ENCODE measurements around the gene KRT82.

The KRT82 gene

DNA sequence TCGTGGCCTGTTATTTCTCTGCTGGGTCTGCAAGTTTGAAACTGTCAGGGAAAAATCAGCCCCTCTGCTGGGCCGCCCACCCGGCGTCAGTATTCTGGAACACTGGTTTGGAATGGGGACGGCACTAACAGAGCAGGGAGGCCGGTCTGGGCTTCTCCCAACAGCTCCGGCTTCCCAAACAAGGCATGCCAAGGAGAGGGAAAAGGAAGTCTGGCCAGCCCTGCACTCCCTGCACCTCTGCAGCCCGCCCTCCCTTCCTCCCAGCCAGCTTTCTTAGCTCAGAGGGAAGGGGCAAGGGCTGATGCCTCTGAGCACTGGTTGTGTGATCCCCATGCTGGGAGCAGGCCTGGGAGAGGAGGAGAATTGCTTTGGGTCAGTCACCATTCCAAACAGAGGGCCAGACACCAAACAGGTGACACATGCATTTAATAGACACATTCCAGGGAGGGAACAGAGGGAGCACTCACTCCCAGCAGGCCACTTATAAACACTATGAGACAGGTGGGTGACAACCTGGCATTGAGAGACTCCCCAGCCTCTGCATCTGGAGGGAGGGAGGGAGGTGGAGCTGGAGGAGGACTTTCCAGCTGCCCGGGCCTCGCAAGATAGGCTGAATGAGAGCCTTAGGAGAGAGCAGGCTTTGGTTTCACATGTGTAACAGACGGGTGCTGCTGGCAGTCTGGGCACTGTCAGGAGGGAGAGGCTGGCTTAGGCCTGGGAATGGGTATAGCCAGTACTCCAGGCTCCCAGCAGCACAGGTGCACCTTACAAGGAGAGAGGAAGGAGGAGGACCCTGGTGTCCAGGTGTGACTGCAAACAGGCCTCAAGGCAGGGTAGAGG is 17.7 kb upstream of the KRT82 start:
- no peak overlapping the region for H3K27ac ChIP-seq
- no peak for TF ChIP-seq CTCF (IDR thresholded peaks at IDR 0.05)
- no peak for TF ChIP-seq ZFX (IDR thresholded peaks at IDR 0.05; ENCODE audit: borderline replicate concordance)

DNA sequence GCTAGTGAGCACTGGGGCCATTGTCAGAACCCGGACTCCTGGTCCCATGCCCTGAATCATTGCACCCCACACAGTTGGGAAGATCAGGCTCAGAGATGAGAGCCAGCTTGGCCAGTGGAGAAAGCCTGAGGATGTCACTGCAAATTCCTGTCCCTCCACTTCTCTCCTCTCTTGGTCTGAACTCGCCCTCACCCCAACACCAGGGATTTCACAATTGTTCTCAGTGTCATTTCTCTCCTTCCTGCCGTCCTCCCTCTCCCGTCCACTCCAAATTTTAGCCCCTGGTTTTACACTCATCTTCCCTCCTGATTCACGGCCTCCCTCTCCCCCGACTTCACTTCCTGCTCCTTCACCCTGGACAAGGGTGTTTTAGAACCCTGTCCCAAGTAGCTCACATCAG is 16.9 kb upstream of the KRT82 start:
- TF ChIP-seq CTCF (IDR thresholded peaks at IDR 0.05) (no peak), ZFX (IDR thresholded peaks at IDR 0.05; ENCODE audit: borderline replicate concordance) (no peak)
- H3K27ac ChIP-seq, result no peak overlapping the region

- no peak for TF ChIP-seq ZFX (IDR thresholded peaks at IDR 0.05; ENCODE audit: borderline replicate concordance)
- no peak for TF ChIP-seq CTCF (IDR thresholded peaks at IDR 0.05)
These were observed 13.5 kb upstream of the KRT82 start for GRCh38 chr12:52419656-52420055.

DNA sequence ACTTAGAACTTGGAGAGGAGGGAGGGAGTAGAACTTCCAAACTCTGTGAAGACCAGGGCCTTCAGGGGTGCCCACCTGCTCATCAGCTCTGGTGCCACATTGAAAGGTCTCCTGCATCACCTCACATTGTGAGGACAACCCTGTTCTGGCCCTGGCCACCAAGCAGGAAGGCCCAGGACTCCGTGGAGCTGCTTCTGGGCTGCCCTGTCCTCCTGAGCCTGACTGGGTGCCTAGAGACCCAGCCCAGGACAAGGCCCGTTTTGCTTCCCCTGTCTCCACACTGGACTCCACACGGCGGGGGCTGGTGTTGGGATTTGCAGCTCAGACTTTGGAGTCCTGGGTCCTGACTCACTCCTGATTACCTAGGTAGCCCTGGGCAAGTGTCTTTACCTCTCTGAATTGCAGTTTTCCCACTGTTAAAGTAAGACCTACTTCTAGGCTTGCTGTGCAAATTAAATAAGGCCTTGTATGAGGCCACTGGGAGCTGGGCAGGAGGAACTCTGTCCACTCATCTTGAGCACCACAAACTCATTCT is 12.5 kb upstream of the KRT82 start:
- H3K27ac ChIP-seq, result no peak overlapping the region
- TF ChIP-seq ZFX (IDR thresholded peaks at IDR 0.05; ENCODE audit: borderline replicate concordance), result no peak
- TF ChIP-seq CTCF (IDR thresholded peaks at IDR 0.05), result no peak

More at GRCh38 chr12:52419656-52420055, 13.5 kb upstream of the KRT82 start:
- no peak overlapping the region for H3K27ac ChIP-seq

- no peak overlapping the region for H3K27ac ChIP-seq
- no peak for TF ChIP-seq ZFX (IDR thresholded peaks at IDR 0.05; ENCODE audit: borderline replicate concordance)
- no peak for TF ChIP-seq CTCF (IDR thresholded peaks at IDR 0.05)
These were observed 11.6 kb upstream of the KRT82 start for GRCh38 chr12:52417740-52418139.

DNA sequence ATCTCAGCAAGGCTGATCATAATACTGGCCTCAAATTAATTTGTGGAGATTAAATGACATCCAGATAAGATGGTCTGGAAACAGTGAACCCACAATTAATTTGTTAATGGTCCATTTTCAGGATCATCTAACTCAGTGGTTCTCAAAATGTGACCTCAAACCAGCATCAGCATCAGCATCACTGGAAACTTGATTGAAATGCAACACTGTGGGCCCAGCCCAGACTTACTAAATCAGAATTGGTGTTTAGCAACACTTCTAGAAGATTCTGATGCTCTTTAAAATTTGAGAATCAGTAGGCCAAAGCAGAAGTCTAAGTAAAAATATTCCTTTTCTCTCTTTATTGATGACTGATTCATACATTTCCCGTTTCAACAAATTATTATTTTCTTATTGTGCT is 10.7 kb upstream of the KRT82 start:
- no peak overlapping the region for H3K27ac ChIP-seq
- TF ChIP-seq ZFX (IDR thresholded peaks at IDR 0.05; ENCODE audit: borderline replicate concordance) (no peak), CTCF (IDR thresholded peaks at IDR 0.05) (no peak)

Data from 22Rv1 (cell line).